Sigmoid colon (tissue), 7 donors: ENCODE results near the gene ABHD10. TPM values are rescaled to one million over a fixed set of nuclear protein-coding genes. Genes with fewer than 3 reads are reported as not detected.
A peak's percentile ranks its signal among the peaks of the same experiment; 100 is the strongest.

Experiments
- DNase-seq: peaks from one replicate; pipeline ENCODE4 v3.0.0-alpha.2; 2019
- H3K27ac ChIP-seq, 4 donors: fragments of 200-600 bp; sonication (generic); one replicate each; pipeline ENCODE4 v1.5.1; 2016 to 2019; ENCODE audit warnings: mild to moderate bottlenecking in 1 of 4
- H3K27me3 ChIP-seq, 3 donors: fragments of 200-600 bp; sonication (generic); one replicate each; pipeline ENCODE4 v1.5.1; 2019; ENCODE audit warnings: mild to moderate bottlenecking in 1 of 3
- H3K36me3 ChIP-seq, 4 donors: fragments of 200-600 bp; sonication (generic); one replicate each; pipeline ENCODE4 v1.5.1; 2016 to 2019
- H3K4me1 ChIP-seq, 4 donors: fragments of 200-600 bp; sonication (generic); one replicate each; pipeline ENCODE4 v1.5.1; 2017 to 2019
- H3K4me3 ChIP-seq, 4 donors: fragments of 200-600 bp; sonication (generic); one replicate each; pipeline ENCODE4 v1.5.1; 2017 to 2019; ENCODE audit warnings: mild to moderate bottlenecking in 2 of 4, moderate library complexity in 1 of 4
- H3K9me3 ChIP-seq, 4 donors: fragments of 200-600 bp in 3 of 4; sonication (generic) in 3 of 4; one replicate each; pipeline versions ENCODE4 v1.5.1 to v1.6.1; 2013 to 2019
- CTCF ChIP-seq, 4 experiments: fragments of 450-650 bp in 3 of 4; fragments of 200-600 bp in 1 of 4; IDR thresholded peaks; one replicate each; pipeline ENCODE4 v1.5.1; 2016 to 2019; ENCODE audit warnings: antibody characterized with exemption in 4 of 4, mild to moderate bottlenecking in 3 of 4, moderate library complexity in 2 of 4
- EP300 ChIP-seq, 4 donors: sonication (generic); formaldehyde crosslinking; IDR thresholded peaks; one replicate each; pipeline ENCODE4 v1.6.1; 2017; ENCODE audit warnings: antibody characterized with exemption in 4 of 4
- POLR2A ChIP-seq, 2 donors: fragments of 450-650 bp; IDR thresholded peaks; one replicate each; pipeline ENCODE4 v1.6.1; 2016; ENCODE audit warnings: antibody characterized with exemption in 2 of 2, mild to moderate bottlenecking in 2 of 2, moderate library complexity in 2 of 2
- POLR2AphosphoS5 ChIP-seq, 4 donors: sonication (generic); formaldehyde crosslinking; IDR thresholded peaks; one replicate each; pipeline ENCODE4 v1.6.1; 2017; ENCODE audit warnings: antibody characterized with exemption in 4 of 4
- WGBS, 2 donors: extraction: QIAGEN DNeasy Blood & Tissue Kit; methylation state at CpG; one replicate each; pipeline ENCODE4 v1.1.7; 2013; 5-methylcytosine and 5-hydroxymethylcytosine counted together
- intact Hi-C: fragments of 100-400 bp; cut with DNase I; formaldehyde crosslinking; loops from one replicate; pipeline ENCODE4 v1.15.1; 2023
- polyA plus RNA-seq, 3 donors: library from polyadenylated mRNA; stranded (reverse); fragments of 200-250 nt; gene quantifications; one replicate each; pipeline ENCODE4 v1.2.3, GENCODE V29; 2013
- total RNA-seq, 4 donors: library from RNA; depleted of rRNA; stranded (reverse); fragments of >200 nt; gene quantifications; one replicate each; pipeline ENCODE4 v1.1.0, GENCODE V29; 2016
- donor health status: healthy with polysubstance abuse.
- donor health status: Bipolar disorder and iron deficiency.
- donor health status: healthy.

The ABHD10 gene
- total and polyA plus RNA-seq, 7 donors = 13.3 to 28.3 (median 18.3) TPM

- Histone ChIP-seq H3K4me1 (peaks cover 0 to 36% (median 19%) of the 10 kb centered on the region in 4 donors), H3K9me3 (no peaks in the 10 kb centered on the region), H3K36me3 (peaks cover 0 to 75% (median 6%) of the 10 kb centered on the region in 4 donors), H3K4me3 (no peak overlapping the region), H3K27ac (peak overlapping the region; percentile 44 to 54 (median 51)), H3K27me3 (no peaks in the 10 kb centered on the region)
- intact Hi-C loops = loop anchor here (1.0 to 2.0 kb wide), 2 partner anchors 104 to 250 kb away; no protein-coding TSS in a partner anchor
- DNase-seq = no peak
- WGBS, 2 donors = 23 to 42% methylated on average over 3 of the region's 3 CpGs
- TF ChIP-seq EP300 (IDR thresholded peaks at IDR 0.05) = no peak
- TF ChIP-seq POLR2A (IDR thresholded peaks at IDR 0.05) = no peak
- TF ChIP-seq POLR2AphosphoS5 (IDR thresholded peaks at IDR 0.05) = no peak
- TF ChIP-seq CTCF (IDR thresholded peaks at IDR 0.05) = no peak
Measured at GRCh38 chr3:111967068-111967467, 11.8 kb upstream of the ABHD10 start.

GRCh38 chr3:111967651-111968274, 11.1 kb upstream of the ABHD10 start:
- Histone ChIP-seq H3K4me3 (no peak overlapping the region), H3K27ac (peak overlapping the region; percentile 44 to 54 (median 51)), H3K4me1 (peaks cover 0 to 32% (median 19%) of the 10 kb centered on the region in 4 donors), H3K27me3 (no peaks in the 10 kb centered on the region), H3K9me3 (no peaks in the 10 kb centered on the region), H3K36me3 (peaks cover 0 to 70% (median 3%) of the 10 kb centered on the region in 4 donors)
- intact Hi-C loops = loop anchor here (1.0 to 2.0 kb wide), 2 partner anchors 105 to 250 kb away; no protein-coding TSS in a partner anchor
- TF ChIP-seq POLR2AphosphoS5 (IDR thresholded peaks at IDR 0.05) (peak in 1 of 4 donors; percentile 35), CTCF (IDR thresholded peaks at IDR 0.05) (peak; percentile 86 to 88 (median 86)), EP300 (IDR thresholded peaks at IDR 0.05) (no peak)
- WGBS, 2 donors = 10 to 11% methylated on average over 8 of the region's 8 CpGs
- DNase-seq = peak; percentile 92

GRCh38 chr3:111968319-111969054, 10.3 kb upstream of the ABHD10 start:
- TF ChIP-seq CTCF (IDR thresholded peaks at IDR 0.05) (no peak), POLR2AphosphoS5 (IDR thresholded peaks at IDR 0.05) (no peak), EP300 (IDR thresholded peaks at IDR 0.05) (no peak), POLR2A (IDR thresholded peaks at IDR 0.05) (no peak)
- peak overlapping the region in 3 of 4 donors; percentile 44 to 48 (median 45) for H3K27ac ChIP-seq
- H3K9me3 ChIP-seq = no peaks in the 10 kb centered on the region
- no peak for DNase-seq
- 54 to 58% methylated on average over 5 of the region's 5 CpGs for WGBS, 2 donors
- H3K4me1 ChIP-seq = peaks cover 0 to 32% (median 19%) of the 10 kb centered on the region in 4 donors
- H3K27me3 ChIP-seq = no peaks in the 10 kb centered on the region
- H3K36me3 ChIP-seq = peaks cover 0 to 68% (median 0%) of the 10 kb centered on the region in 4 donors
- intact Hi-C loops = no loop called here
- H3K4me3 ChIP-seq = no peak overlapping the region

- intact Hi-C loops = no loop called here
- no peak for DNase-seq
- TF ChIP-seq EP300 (IDR thresholded peaks at IDR 0.05) (no peak), CTCF (IDR thresholded peaks at IDR 0.05) (no peak), POLR2A (IDR thresholded peaks at IDR 0.05) (no peak), POLR2AphosphoS5 (IDR thresholded peaks at IDR 0.05) (no peak)
- H3K4me3 ChIP-seq = no peak overlapping the region
- no peaks in the 10 kb centered on the region for H3K27me3 ChIP-seq
- H3K36me3 ChIP-seq = peaks cover 0 to 66% (median 1%) of the 10 kb centered on the region in 4 donors
- peak overlapping the region in 3 of 4 donors; percentile 4 to 15 (median 10) for H3K27ac ChIP-seq
- peaks cover 0 to 32% (median 19%) of the 10 kb centered on the region in 4 donors for H3K4me1 ChIP-seq
- WGBS, 2 donors = 85 to 93% methylated on average over 3 of the region's 3 CpGs
- H3K9me3 ChIP-seq = no peaks in the 10 kb centered on the region
Measured at GRCh38 chr3:111970376-111970775, 8.4 kb upstream of the ABHD10 start.
